NCI-H128 (cell line): ENCODE measurements around the gene HBD.

ENCODE experiments used
- DNase-seq: peaks from one replicate; lab custom pipeline; 2025; ENCODE audit not compliant: unreplicated experiment; lab: John Stamatoyannopoulos, UW

The HBD gene

GRCh38 chr11:5196731-5197130 is 37.6 kb downstream of the HBD start:
- DNase-seq: no peak

GRCh38 chr11:5196067-5196466 is 38.2 kb downstream of the HBD start:
- DNase-seq: no peak

- no peak for DNase-seq
These were observed 41.5 kb downstream of the HBD start for GRCh38 chr11:5192738-5193137.

DNA sequence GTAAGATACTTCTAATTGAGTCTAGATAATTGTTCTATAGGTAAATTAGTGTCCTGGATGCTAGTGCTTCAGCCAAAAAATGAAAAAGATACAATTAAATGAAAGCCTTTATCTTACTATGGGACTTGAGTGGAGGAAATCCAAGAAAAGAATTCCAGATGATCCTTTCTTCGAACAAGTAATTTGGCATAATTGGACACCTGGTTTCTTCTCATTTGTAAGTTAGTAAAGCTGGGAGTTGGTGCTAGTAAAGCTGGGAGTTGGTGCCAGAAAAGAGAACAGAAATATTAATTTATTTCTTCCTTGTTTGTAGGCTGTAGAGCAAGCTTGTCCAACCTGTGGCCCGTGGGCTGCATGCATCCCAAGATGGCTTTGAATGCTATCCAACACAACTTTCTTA is 46.1 kb downstream of the HBD start:
- DNase-seq: no peak
